IPS-15b (cell line): ENCODE results near the gene CCDC78.

Experiments
- H3K27me3 ChIP-seq: one replicate; pipeline ENCODE4 v1.6.1; 2013; ENCODE audit warnings: low read length; ENCODE audit not compliant: control insufficient read depth, insufficient read depth
- H3K36me3 ChIP-seq: one replicate; pipeline ENCODE4 v1.6.1; 2013; ENCODE audit warnings: low read length; ENCODE audit not compliant: control insufficient read depth, insufficient read depth
- H3K4me1 ChIP-seq: one replicate; pipeline ENCODE4 v1.6.1; 2013; ENCODE audit warnings: mild to moderate bottlenecking, low read length; ENCODE audit not compliant: control insufficient read depth, insufficient read depth
- H3K4me3 ChIP-seq: one replicate; pipeline ENCODE4 v1.5.1; 2013; ENCODE audit warnings: low read depth, low read length
- H3K9ac ChIP-seq: one replicate; pipeline ENCODE4 v1.6.1; 2013; ENCODE audit warnings: low read depth, mild to moderate bottlenecking, low read length
- H3K9me3 ChIP-seq: one replicate; pipeline ENCODE4 v1.6.1; 2013; ENCODE audit warnings: mild to moderate bottlenecking, low read length; ENCODE audit not compliant: control insufficient read depth, insufficient read depth

Gene CCDC78

DNA sequence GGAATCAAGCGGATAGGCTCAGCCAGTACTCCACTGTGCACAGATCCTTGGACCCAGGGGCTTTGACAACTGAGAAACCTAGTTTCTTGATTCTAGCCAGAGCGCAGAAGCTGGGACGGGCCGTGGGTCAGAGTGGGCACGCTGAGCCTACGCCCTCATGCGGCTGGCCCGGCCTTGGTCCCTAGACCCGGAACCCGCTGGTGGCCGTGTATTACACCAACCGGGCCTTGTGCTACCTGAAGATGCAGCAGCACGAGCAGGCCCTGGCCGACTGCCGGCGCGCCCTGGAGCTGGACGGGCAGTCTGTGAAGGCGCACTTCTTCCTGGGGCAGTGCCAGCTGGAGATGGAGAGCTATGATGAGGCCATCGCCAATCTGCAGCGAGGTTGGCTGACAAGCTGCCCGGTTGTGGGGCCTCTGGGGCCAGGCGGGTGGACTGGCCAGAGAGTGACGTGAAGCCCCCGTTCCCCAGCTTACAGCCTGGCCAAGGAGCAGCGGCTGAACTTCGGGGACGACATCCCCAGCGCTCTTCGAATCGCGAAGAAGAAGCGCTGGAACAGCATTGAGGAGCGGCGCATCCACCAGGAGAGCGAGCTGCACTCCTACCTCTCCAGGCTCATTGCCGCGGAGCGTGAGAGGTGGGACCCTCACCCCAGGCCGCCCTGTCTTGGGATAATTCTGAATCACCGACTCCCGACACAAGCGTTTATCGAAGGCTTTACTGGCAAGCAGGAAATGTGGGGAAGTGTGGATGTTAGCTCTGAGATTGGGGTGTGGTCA is 45.1 kb downstream of the CCDC78 start:
- Histone ChIP-seq H3K36me3 (peaks cover 32% of the 10 kb centered on the region), H3K9ac (peak overlapping the region; percentile 83), H3K4me1 (peaks cover 3% of the 10 kb centered on the region), H3K9me3 (no peaks in the 10 kb centered on the region), H3K27me3 (no peaks in the 10 kb centered on the region), H3K4me3 (peak overlapping the region; percentile 69)

GRCh38 chr16:680625-680945 is 45.7 kb downstream of the CCDC78 start:
- Histone ChIP-seq H3K4me1 (peaks cover 3% of the 10 kb centered on the region), H3K9ac (peak overlapping the region; percentile 83), H3K9me3 (no peaks in the 10 kb centered on the region), H3K36me3 (peaks cover 29% of the 10 kb centered on the region), H3K4me3 (peak overlapping the region; percentile 69), H3K27me3 (no peaks in the 10 kb centered on the region)

- no peaks in the 10 kb centered on the region for H3K27me3 ChIP-seq
- H3K9ac ChIP-seq, result peak within 1 kb of the TSS; percentile 83
- H3K4me1 ChIP-seq, result peaks cover 3% of the 10 kb centered on the region
- peak within 1 kb of the TSS; percentile 73 for H3K4me3 ChIP-seq
- H3K9me3 ChIP-seq, result no peaks in the 10 kb centered on the region
- H3K36me3 ChIP-seq, result peaks cover 23% of the 10 kb centered on the region
These were observed 46.2 kb downstream of the CCDC78 start, which contains the start of gene STUB1 for GRCh38 chr16:679814-680624. Gene STUB1, plus strand, starts transcription at chr16:680410. Its CDS starts 116 bp downstream, at chr16:680526.

GRCh38 chr16:678858-679813 is 47.1 kb downstream of the CCDC78 start:
- no peaks in the 10 kb centered on the region for H3K27me3 ChIP-seq
- peaks cover 26% of the 10 kb centered on the region for H3K36me3 ChIP-seq
- peaks cover 3% of the 10 kb centered on the region for H3K4me1 ChIP-seq
- peak overlapping the region; percentile 73 for H3K4me3 ChIP-seq
- no peaks in the 10 kb centered on the region for H3K9me3 ChIP-seq
- H3K9ac ChIP-seq, result no peak overlapping the region

- no peak overlapping the region for H3K4me3 ChIP-seq
- H3K4me1 ChIP-seq, result peaks cover 3% of the 10 kb centered on the region
- no peaks in the 10 kb centered on the region for H3K27me3 ChIP-seq
- no peaks in the 10 kb centered on the region for H3K9me3 ChIP-seq
- no peak overlapping the region for H3K9ac ChIP-seq
- H3K36me3 ChIP-seq, result peaks cover 31% of the 10 kb centered on the region
These were observed 47.9 kb downstream of the CCDC78 start for GRCh38 chr16:678209-678857.

GRCh38 chr16:677316-678190 is 48.7 kb downstream of the CCDC78 start:
- Histone ChIP-seq H3K9ac (no peak overlapping the region), H3K4me3 (peak overlapping the region; percentile 24)

DNA sequence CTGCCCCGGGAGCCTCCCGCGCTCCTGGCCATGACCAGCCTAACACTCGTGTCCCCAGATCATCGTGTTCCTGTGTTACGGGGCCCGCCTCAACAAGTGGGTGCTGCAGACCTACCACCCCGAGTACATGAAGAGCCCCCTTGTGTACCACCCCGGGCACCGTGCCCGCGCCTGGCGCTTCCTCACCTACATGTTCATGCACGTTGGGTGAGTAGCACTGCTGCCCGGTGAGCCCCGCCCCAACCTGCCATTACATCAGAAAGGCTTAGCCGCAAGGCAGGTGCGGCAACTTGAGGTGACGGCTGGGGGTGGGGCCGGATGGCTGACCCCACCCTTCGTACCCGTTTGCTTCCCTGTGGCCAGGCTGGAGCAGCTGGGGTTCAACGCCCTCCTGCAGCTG is 49.3 kb downstream of the CCDC78 start:
- H3K9ac ChIP-seq, result no peak overlapping the region

More at GRCh38 chr16:677316-678190, 48.7 kb downstream of the CCDC78 start:
- H3K27me3 ChIP-seq, result no peaks in the 10 kb centered on the region
- H3K9me3 ChIP-seq, result no peaks in the 10 kb centered on the region
- H3K36me3 ChIP-seq, result peaks cover 31% of the 10 kb centered on the region
- no peaks in the 10 kb centered on the region for H3K4me1 ChIP-seq

DNA sequence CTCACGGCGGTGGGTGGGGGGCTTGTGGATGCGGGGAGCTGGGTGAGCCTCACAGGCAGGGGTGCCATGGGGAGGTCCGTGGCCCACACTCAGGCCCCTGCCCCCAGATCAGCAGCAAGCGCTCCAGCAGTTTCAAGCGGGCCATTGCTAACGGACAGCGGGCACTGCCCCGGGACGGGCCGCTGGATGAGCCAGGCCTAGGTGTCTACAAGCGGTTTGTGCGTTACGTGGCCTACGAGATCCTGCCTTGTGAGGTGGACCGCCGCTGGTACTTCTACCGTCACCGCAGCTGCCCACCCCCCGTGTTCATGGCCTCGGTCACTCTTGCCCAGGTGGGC is 49.7 kb downstream of the CCDC78 start:
- Histone ChIP-seq H3K9me3 (no peaks in the 10 kb centered on the region), H3K27me3 (no peaks in the 10 kb centered on the region), H3K36me3 (peaks cover 30% of the 10 kb centered on the region), H3K9ac (no peak overlapping the region), H3K4me1 (no peaks in the 10 kb centered on the region), H3K4me3 (peak overlapping the region; percentile 24)

More for the DNA sequence above, 49.3 kb downstream of the CCDC78 start:
- no peaks in the 10 kb centered on the region for H3K9me3 ChIP-seq
- H3K4me3 ChIP-seq, result peak overlapping the region; percentile 24
- H3K27me3 ChIP-seq, result no peaks in the 10 kb centered on the region
- H3K4me1 ChIP-seq, result no peaks in the 10 kb centered on the region
- H3K36me3 ChIP-seq, result peaks cover 31% of the 10 kb centered on the region

GRCh38 chr16:675884-676564 is 50.2 kb downstream of the CCDC78 start:
- H3K36me3 ChIP-seq, result peaks cover 33% of the 10 kb centered on the region
- H3K9ac ChIP-seq, result no peak overlapping the region
- H3K9me3 ChIP-seq, result no peaks in the 10 kb centered on the region
- no peaks in the 10 kb centered on the region for H3K4me1 ChIP-seq
- H3K27me3 ChIP-seq, result no peaks in the 10 kb centered on the region
- peak overlapping the region; percentile 65 for H3K4me3 ChIP-seq
